Measurements from ENCODE around the gene PVR.

GRCh38 chr19:44596428-44597130, 47.1 kb upstream of the PVR start:
- TF ChIP-seq POU6F1 (CRISPR knock-in tag; IDR thresholded peaks at IDR 0.05; ENCODE audit: borderline replicate concordance, low read depth) (no peak), CREB5 (CRISPR knock-in tag; IDR thresholded peaks at IDR 0.05; ENCODE audit: low read depth) (no peak), SNAI2 (CRISPR knock-in tag; IDR thresholded peaks at IDR 0.05) (no peak), PATZ1 (CRISPR knock-in tag; IDR thresholded peaks at IDR 0.05; ENCODE audit: borderline replicate concordance) (no peak), ZFP3 (CRISPR knock-in tag; IDR thresholded peaks at IDR 0.05) (no peak), ZNF565 (CRISPR knock-in tag; conservative IDR thresholded peaks at IDR 0.05; ENCODE audit: low read depth) (no peak), RARB (CRISPR knock-in tag; IDR thresholded peaks at IDR 0.05) (no peak), ARNTL (CRISPR knock-in tag; IDR thresholded peaks at IDR 0.05; ENCODE audit: borderline replicate concordance, low read depth) (no peak), ZFP30 (CRISPR knock-in tag; IDR thresholded peaks at IDR 0.05) (no peak), BACH2 (CRISPR knock-in tag; IDR thresholded peaks at IDR 0.05; ENCODE audit: borderline replicate concordance) (no peak), OSR1 (CRISPR knock-in tag; IDR thresholded peaks at IDR 0.05) (no peak)

All from SK-N-SH treated with all-trans-retinoic acid at 6 μM for 48 hours (cell line).